HG02678 (cell line): Measurements from ENCODE around the gene TMEM100.

ENCODE experiments used
- ATAC-seq: cut with Tn5 transposase; IDR thresholded peaks from one replicate; pipeline ENCODE4 v1.9.1; 2021; ENCODE audit warnings: mild to moderate bottlenecking, moderate library complexity; ENCODE audit not compliant: unreplicated experiment

TMEM100 gene

GRCh38 chr17:55722742-55723487, at the start of gene TMEM100:
Gene TMEM100, minus strand, starts transcription at chr17:55722864. Its CDS starts 1,794 bp downstream, at chr17:55721070.
- no peak for ATAC-seq

DNA sequence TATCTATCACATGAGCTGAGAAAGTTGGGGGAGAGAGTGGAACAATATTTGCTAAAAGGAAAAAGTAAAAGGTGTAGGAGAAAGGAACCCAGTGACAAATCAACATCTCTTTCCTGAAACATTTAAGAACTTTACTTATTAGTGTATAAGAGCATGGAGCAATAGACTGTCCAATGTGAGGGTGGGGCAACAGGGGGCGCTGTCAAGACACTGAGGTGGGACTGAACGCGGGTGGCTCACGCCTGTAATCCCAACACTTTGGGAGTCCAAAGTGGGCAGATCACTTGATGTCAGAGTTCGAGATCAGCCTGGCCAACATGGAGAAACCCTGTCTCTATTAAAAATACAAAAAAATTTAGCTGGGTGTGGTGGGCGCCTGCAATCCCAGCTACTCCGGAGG, 49.4 kb upstream of the TMEM100 start:
- ATAC-seq = no peak

DNA sequence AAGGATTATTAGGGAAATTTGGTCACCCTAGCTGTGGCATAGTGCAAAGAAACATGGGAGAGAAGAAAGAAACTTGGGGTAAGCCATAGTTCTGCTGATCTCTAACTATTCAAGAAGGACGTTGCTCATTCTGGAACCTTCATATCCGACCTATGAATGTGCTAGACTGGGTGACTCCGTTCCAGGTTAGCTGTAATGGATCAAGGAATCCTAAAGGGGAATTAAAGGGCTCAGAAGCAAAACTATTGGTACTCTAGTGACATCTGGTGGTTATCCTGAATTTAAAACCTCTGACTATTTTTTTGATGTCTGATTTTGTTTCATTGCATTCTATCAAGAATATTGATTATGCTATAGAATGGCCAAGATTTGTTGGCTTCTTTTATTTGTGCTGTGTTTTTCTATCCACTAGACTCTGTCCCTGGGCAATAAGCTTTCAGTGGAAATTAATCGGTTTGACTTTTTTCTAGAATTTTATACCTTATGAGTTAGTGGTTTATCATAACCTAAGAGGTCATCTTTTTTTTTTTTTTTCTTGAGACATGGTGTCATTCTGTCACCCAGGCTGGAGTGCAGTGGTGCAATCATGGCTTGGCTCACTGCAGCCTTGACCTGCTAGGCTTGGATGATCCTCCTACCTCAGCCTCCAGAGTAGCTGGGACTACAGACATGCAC, 47.7 kb upstream of the TMEM100 start:
- no peak for ATAC-seq

DNA sequence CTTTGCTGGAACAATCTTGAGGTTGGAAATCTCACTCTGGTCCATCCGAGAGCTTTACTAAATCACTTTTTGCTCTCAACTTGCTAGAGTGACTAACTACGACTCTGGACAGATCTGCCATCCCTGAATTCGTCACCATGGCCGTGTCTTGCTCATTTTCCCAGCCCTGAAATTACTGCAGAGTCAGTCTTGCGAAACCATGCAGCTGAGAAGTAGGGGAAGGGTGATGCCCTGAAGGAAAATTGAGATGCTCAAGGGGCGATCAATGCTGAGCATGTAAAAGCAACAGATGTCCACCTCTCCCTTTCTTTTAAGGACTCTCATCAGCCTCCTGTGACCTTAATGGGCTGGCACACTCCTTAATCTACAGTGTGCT, 46.9 kb upstream of the TMEM100 start:
- ATAC-seq = no peak

GRCh38 chr17:55768936-55769624, 46.4 kb upstream of the TMEM100 start:
- no peak for ATAC-seq

DNA sequence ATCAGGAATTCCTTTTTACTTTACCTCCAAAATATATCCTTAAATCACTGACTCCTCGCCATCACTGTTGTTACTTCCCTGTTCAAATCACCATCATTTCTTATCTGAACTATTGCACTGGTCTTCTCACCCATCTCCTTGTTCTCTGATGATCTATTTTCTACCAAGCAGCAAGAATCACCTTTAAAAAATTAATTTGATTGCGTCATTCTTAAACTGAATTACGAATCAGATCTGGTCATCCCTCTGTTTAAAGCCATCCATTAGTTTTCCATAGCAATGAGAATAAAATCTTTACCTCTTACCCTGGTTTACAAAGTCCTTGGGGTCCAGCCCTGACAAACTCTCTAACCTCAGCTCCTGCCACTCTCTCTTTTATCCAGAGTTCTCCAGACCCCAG, 42.8 kb upstream of the TMEM100 start:
- ATAC-seq = no peak

DNA sequence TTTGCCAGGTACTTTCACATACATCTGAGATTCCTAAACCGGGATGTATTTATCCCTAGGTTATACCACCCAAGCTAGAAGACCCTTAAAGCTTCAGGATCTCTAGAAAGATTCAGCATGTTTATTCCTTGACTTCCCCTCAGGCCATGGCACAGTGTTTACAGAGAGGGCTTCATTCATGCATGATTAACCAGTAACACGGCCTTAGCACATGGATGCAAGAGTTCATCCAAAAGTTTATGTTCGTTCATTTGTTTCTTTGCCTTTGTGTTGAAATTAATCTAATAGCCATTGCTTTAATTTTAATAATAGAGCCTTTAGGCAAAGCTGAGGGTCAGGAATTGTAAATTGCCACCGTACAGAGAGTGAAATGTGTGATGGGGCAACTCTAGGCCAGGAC, 41.9 kb upstream of the TMEM100 start:
- ATAC-seq = no peak

GRCh38 chr17:55763856-55764255, 41.2 kb upstream of the TMEM100 start:
- no peak for ATAC-seq

DNA sequence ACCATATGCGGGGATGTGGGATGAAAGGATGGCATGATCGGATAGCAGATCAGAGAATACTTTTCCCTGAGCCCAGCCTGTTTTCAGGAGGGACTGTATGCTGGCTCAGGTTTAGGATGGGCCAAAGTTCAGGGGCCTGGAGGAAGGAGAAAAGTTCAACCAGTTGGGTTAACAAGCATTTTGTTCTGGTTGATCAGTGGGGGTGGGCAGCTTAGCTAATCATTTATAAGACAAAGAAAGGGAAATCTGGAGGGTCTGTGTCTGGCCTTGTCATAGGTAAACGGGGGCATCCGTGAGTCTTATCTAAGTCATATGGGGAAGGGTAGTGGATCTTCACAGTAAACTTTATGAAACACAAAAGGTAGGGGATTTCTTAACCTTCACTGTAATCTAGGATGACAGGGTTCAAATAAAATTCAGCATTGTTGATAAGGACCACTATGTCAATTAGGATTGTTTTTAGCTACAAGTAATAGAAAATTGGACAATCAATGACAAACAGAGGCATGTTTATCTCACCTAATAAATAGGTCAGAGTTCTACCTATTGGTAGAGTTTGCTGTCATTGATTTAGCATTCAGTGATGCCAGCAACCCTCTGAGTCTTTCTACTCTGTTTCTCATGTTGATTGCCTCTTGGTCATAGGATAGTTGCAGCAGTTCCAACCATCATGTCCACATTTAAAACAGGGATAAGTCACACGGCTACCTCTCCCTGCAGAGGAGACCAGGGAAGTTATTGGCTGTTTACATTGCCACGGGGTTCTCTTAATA, 39.6 kb upstream of the TMEM100 start:
- ATAC-seq = no peak

DNA sequence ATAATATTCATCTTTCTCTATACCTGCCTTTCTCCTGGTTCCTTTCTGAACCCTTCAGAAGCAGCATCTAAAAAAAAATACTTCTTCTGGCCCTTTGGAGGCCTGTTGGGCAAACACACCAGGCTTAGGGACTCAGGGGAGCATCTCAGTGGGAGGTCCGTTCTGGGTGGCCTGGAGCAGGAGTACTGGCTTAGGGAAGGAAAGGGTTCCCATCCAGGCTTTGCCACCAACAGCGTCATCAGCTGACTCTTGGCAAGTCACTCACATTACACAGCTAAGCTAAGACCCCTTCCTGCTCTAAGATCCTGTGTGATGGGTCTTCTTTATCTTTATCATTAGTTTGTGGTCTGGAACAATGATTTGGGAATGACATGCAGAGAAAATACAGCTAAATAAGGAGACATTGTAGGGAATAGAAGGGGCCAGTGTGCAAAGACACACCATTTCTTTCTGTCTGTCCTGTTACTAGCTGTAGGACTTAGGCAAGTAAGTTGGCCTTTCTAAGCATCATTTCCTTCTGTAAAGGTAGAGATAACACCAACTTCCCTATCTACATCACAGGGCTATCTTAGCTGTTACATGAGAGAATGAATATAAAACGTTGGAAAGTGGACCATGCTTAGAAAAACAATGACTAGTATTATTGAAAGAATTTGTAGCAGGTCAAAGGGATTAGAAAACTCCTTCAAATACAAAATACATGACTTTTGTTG, 38.1 kb upstream of the TMEM100 start:
- ATAC-seq = no peak

DNA sequence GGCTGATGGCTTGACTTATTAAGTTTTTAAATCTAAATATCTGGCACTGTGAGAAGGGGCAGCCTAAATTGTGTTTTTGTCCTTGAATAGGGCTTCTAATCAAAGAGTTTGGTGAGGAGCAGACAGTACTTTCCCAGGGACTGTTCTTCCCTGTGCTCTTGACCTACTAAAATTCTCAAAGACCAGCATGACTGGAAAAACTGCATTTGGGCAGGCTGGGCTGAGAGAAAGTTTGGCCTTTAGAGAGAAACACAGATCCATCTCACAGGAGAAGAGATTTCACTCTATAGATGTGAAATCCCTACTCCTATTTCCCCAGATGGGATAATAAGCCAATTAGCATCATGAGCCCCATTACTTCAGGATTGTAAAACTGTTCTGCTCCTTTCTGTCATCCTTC, 35.5 kb upstream of the TMEM100 start:
- no peak for ATAC-seq

GRCh38 chr17:55757659-55758058, 35.0 kb upstream of the TMEM100 start:
- peak; percentile 43 for ATAC-seq

DNA sequence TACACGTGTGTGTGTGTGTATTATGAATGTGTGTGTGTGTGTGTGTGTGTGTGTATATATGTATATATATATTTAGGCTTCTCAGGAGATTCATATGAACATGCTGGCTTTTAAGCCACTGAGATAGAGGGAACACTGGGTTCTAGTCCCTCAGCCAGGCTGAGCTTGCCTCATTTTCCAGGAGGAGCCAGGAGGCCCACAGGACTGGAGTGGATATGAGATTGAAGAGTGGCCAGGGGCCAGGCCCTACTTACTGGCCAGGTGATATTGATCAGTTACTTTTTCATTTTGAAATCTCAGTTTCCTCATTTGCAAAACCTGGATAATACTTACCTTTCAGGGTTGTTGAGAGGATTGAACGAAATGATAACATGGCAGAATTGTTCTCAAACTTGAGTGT, 34.0 kb upstream of the TMEM100 start:
- ATAC-seq = no peak

DNA sequence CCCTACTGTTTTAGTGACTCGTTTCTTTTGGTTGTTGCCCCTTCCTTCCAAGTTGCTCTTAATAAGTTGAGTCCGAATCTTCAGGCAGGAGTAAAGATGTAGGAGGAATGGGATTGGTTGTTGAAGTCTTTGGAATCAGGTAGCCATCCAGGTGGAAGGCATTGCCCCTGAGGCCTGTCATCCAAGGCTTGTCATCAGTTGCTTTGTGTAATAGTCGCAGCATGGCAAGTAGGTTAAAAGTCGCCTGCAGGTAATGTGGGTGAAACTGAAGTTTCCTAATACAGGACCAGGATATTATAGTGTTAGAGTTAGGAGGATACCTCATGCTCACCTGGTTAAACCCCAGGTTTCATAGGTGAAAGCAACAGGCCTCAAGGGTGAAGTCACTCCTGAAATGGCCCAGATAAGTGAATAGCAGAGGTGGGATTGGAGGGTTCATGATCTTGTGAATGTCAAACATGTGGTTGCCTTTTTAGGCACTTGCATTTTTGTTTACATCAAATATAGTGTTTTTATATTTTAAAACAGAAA, 29.1 kb upstream of the TMEM100 start:
- ATAC-seq = no peak

GRCh38 chr17:55750750-55751657, 28.3 kb upstream of the TMEM100 start, which contains the start of gene PCTP:
Gene PCTP, plus strand, starts transcription at chr17:55751051. Its CDS starts 53 bp downstream, at chr17:55751104.
- ATAC-seq = peak; percentile 98

DNA sequence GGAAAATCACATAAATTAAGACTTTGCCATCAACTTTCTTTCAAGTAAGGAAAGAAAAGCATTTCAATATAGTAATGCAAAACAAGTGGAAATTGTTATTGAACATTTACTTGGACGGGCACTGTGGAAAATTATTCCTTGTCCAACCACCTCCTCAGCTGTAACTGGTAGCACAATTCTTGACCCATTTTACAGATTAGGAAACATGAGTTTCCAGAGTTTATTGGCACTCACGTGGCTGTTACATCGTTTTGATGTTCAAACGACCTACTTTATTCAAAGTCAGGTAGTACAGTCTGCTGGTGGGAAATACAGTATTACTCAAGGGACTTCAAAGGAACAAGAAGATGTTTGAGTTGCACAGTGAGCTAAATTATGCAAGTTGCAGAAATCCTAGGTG, 27.3 kb upstream of the TMEM100 start:
- ATAC-seq = no peak

DNA sequence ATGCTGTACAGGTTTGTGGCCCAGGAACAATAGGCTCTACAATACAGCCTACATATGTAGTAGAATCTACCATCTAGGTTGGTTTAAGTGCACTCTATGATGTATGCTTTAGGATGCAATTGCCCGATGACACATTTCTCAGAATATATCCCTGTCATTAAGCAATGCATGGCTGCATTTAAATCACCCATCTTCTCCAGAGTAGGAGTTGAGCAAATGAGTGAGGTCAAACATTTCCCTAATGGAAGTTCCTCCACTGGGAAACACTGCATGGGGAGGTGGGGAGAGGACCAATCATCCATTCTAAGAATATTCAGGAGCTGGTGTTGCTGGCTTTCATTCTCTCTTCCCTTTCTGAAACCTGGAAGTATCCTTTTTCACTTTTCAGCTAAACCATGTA, 26.2 kb upstream of the TMEM100 start:
- ATAC-seq = no peak

- no peak for ATAC-seq
Measured at GRCh38 chr17:55747209-55747608, 24.5 kb upstream of the TMEM100 start.

DNA sequence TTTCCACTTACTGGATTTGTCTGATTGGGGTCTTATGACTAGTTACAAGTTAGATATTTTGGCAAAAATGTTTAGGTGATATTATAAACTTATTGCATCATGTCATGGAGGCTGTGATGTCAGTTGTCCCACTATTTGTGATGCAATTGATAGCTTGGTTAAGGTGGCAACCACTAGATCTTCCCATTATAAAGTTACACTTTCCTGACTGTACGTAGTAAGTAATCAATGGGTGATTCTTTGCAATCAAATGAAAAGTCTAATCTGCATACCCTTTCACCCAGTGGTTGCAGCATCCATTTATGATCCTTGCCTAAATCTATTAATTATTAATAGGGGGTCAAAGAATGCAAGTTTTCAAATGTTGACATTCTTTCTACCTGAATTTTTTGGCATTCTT, 23.8 kb upstream of the TMEM100 start:
- no peak for ATAC-seq
